Kidney epithelial cell (primary cell): ENCODE results near the gene TNPO1. TPM values are rescaled to one million over a fixed set of nuclear protein-coding genes. Genes with fewer than 3 reads are reported as not detected.
A peak's percentile ranks its signal among the peaks of the same experiment; 100 is the strongest.

ENCODE experiments used
- DNase-seq: peaks from one replicate; pipeline ENCODE4 v3.0.0-alpha.2; 2010; ENCODE audit warnings: low read depth
- H3K27me3 ChIP-seq: 2 replicates; pipeline ENCODE4 v1.6.0; 2011; ENCODE audit warnings: low read length; ENCODE audit not compliant: control insufficient read depth, insufficient read depth
- H3K36me3 ChIP-seq: 2 replicates; pipeline ENCODE4 v1.5.1; 2011; ENCODE audit warnings: low read length; ENCODE audit not compliant: control insufficient read depth, insufficient read depth
- H3K4me3 ChIP-seq: 2 replicates; pipeline ENCODE4 v1.5.1; 2011; ENCODE audit warnings: low read depth, mild to moderate bottlenecking, control low read depth, low read length
- CTCF ChIP-seq: IDR thresholded peaks from 2 replicates; pipeline ENCODE4 v1.5.1; 2011; ENCODE audit warnings: mild to moderate bottlenecking, moderate library complexity, low read length, control low read depth, inconsistent platforms; ENCODE audit not compliant: insufficient read depth, poor library complexity, severe bottlenecking
- total RNA-seq: library from RNA; depleted of rRNA; stranded (reverse); fragments of >200 nt; gene quantifications from 2 replicates; pipeline ENCODE4 v1.2.3, GENCODE V29; 2015

TNPO1 gene
- total RNA-seq, 1 donor from 2014 or later, result 118 TPM

- TF ChIP-seq CTCF, result no peak
- H3K4me3 ChIP-seq, result no peak overlapping the region
- no peaks in the 10 kb centered on the region for H3K36me3 ChIP-seq
- H3K27me3 ChIP-seq, result no peaks in the 10 kb centered on the region
- no peak for DNase-seq
Measured at GRCh38 chr5:72835633-72836032, 19.2 kb downstream of the TNPO1 start.

GRCh38 chr5:72836810-72837209 is 20.3 kb downstream of the TNPO1 start:
- no peak for DNase-seq
- no peak overlapping the region for H3K4me3 ChIP-seq
- TF ChIP-seq CTCF, result no peak
- H3K27me3 ChIP-seq, result no peaks in the 10 kb centered on the region
- H3K36me3 ChIP-seq, result no peaks in the 10 kb centered on the region

- no peak for DNase-seq
- no peak overlapping the region for H3K4me3 ChIP-seq
- no peaks in the 10 kb centered on the region for H3K27me3 ChIP-seq
- H3K36me3 ChIP-seq, result no peaks in the 10 kb centered on the region
- TF ChIP-seq CTCF, result no peak
Measured at GRCh38 chr5:72837524-72838096, 21.1 kb downstream of the TNPO1 start.

GRCh38 chr5:72840041-72840440 is 23.6 kb downstream of the TNPO1 start:
- TF ChIP-seq CTCF, result no peak
- no peaks in the 10 kb centered on the region for H3K27me3 ChIP-seq
- no peak for DNase-seq
- no peak overlapping the region for H3K4me3 ChIP-seq
- H3K36me3 ChIP-seq, result no peaks in the 10 kb centered on the region

- H3K27me3 ChIP-seq, result no peaks in the 10 kb centered on the region
- no peak for DNase-seq
- no peak overlapping the region for H3K4me3 ChIP-seq
- no peaks in the 10 kb centered on the region for H3K36me3 ChIP-seq
- TF ChIP-seq CTCF, result no peak
Measured at GRCh38 chr5:72841756-72842535, 25.5 kb downstream of the TNPO1 start.

GRCh38 chr5:72842816-72843215 is 26.4 kb downstream of the TNPO1 start:
- H3K27me3 ChIP-seq, result no peaks in the 10 kb centered on the region
- peak; percentile 23 for DNase-seq
- H3K4me3 ChIP-seq, result no peak overlapping the region
- peak; percentile 11 for TF ChIP-seq CTCF
- H3K36me3 ChIP-seq, result no peaks in the 10 kb centered on the region
